ENCODE data around the gene MARCKSL1. TPM values are rescaled to one million over a fixed set of nuclear protein-coding genes. Genes with fewer than 3 reads are reported as not detected.

MARCKSL1 gene
- total and polyA plus RNA-seq, 4 donors = 159 to 1,348 (median 726) TPM

Small RNAs within 50 kb of the gene (small RNA-seq; reads per million reads assigned to genes)
- not detected for gene RF00019 (ENCODE audit: low replicate concordance)

Other genes with a start within 250 kb of the MARCKSL1 start
- gene KPNA6, start 228.2 kb downstream of the MARCKSL1 start, total RNA-seq = 10 to 100 TPM; 37.1 to 39.1 TPM
- 10 to 100 TPM; 29.6 to 30.2 TPM for gene KPNA6, start 228.2 kb downstream of the MARCKSL1 start, polyA plus RNA-seq (ENCODE audit: insufficient read length in 2 of 2)
- gene TXLNA, start 156.6 kb downstream of the MARCKSL1 start, total RNA-seq = 10 to 100 TPM; 31.8 to 52.0 TPM
- gene TXLNA, start 156.6 kb downstream of the MARCKSL1 start, polyA plus RNA-seq (ENCODE audit: insufficient read length in 2 of 2) = 10 to 100 TPM; 29.3 to 34.6 TPM
- gene CCDC28B, start 135.6 kb downstream of the MARCKSL1 start, total RNA-seq = 10 to 100 TPM; 23.6 to 56.4 TPM
- 10 to 100 TPM; 79.1 to 82.2 TPM for gene CCDC28B, start 135.6 kb downstream of the MARCKSL1 start, polyA plus RNA-seq (ENCODE audit: insufficient read length in 2 of 2)
- gene IQCC, start 130.6 kb downstream of the MARCKSL1 start, total RNA-seq = 1 to 10 TPM; 3.3 to 6.4 TPM
- 1 to 10 TPM; 6.5 to 8.7 TPM for gene IQCC, start 130.6 kb downstream of the MARCKSL1 start, polyA plus RNA-seq (ENCODE audit: insufficient read length in 2 of 2)
- under 1 TPM in 1 of 2 donors, not detected in 1; 0.28 TPM for gene DCDC2B, start 127.1 kb downstream of the MARCKSL1 start, total RNA-seq
- gene DCDC2B, start 127.1 kb downstream of the MARCKSL1 start, polyA plus RNA-seq (ENCODE audit: insufficient read length in 2 of 2) = 1 to 10 TPM in 1 of 2 donors, under 1 TPM in 1; 0.82 to 2.6 TPM
- 10 to 100 TPM; 15.3 to 27.4 TPM for gene TMEM234, start 113.9 kb downstream of the MARCKSL1 start, total RNA-seq
- 10 to 100 TPM; 20.2 to 25.8 TPM for gene TMEM234, start 113.9 kb downstream of the MARCKSL1 start, polyA plus RNA-seq (ENCODE audit: insufficient read length in 2 of 2)
- gene EIF3I, start 113.8 kb downstream of the MARCKSL1 start, total RNA-seq = 100 to 1,000 TPM in 1 of 2 donors, 10 to 100 TPM in 1; 94.9 to 185 TPM
- gene EIF3I, start 113.8 kb downstream of the MARCKSL1 start, polyA plus RNA-seq (ENCODE audit: insufficient read length in 2 of 2) = 100 to 1,000 TPM; 162 to 171 TPM
- gene FAM167B, start 89.0 kb downstream of the MARCKSL1 start, total RNA-seq = 1 to 10 TPM in 1 of 2 donors, under 1 TPM in 1; 0.69 to 1.5 TPM
- gene FAM167B, start 89.0 kb downstream of the MARCKSL1 start, polyA plus RNA-seq (ENCODE audit: insufficient read length in 2 of 2) = 1 to 10 TPM; 2.7 to 3.1 TPM
- under 1 TPM; 0.22 to 0.50 TPM for gene LCK, start 85.0 kb downstream of the MARCKSL1 start, total RNA-seq
- gene LCK, start 85.0 kb downstream of the MARCKSL1 start, polyA plus RNA-seq (ENCODE audit: insufficient read length in 2 of 2) = under 1 TPM; 0.27 to 0.41 TPM
- gene HDAC1, start 44.1 kb downstream of the MARCKSL1 start, total RNA-seq = 10 to 100 TPM; 37.2 to 68.2 TPM
- gene HDAC1, start 44.1 kb downstream of the MARCKSL1 start, polyA plus RNA-seq (ENCODE audit: insufficient read length in 2 of 2) = 10 to 100 TPM; 66.3 to 79.3 TPM
- 1 to 10 TPM; 1.1 to 5.8 TPM for gene FAM229A, start 26.3 kb upstream of the MARCKSL1 start, total RNA-seq
- 10 to 100 TPM; 13.9 to 15.5 TPM for gene FAM229A, start 26.3 kb upstream of the MARCKSL1 start, polyA plus RNA-seq (ENCODE audit: insufficient read length in 2 of 2)
- 1 to 10 TPM in 1 of 2 donors, under 1 TPM in 1; 0.59 to 2.4 TPM for gene TSSK3, start 26.3 kb upstream of the MARCKSL1 start, total RNA-seq
- gene TSSK3, start 26.3 kb upstream of the MARCKSL1 start, polyA plus RNA-seq (ENCODE audit: insufficient read length in 2 of 2) = 1 to 10 TPM; 2.3 to 4.4 TPM
- gene BSDC1, start 58.2 kb upstream of the MARCKSL1 start, total RNA-seq = 10 to 100 TPM; 61.4 to 73.8 TPM
- gene BSDC1, start 58.2 kb upstream of the MARCKSL1 start, polyA plus RNA-seq (ENCODE audit: insufficient read length in 2 of 2) = 10 to 100 TPM; 78.8 to 85.1 TPM
- gene ZBTB8B, start 128.8 kb upstream of the MARCKSL1 start, total RNA-seq = 1 to 10 TPM; 3.1 to 6.8 TPM
- gene ZBTB8B, start 128.8 kb upstream of the MARCKSL1 start, polyA plus RNA-seq (ENCODE audit: insufficient read length in 2 of 2) = 1 to 10 TPM; 5.6 to 8.3 TPM
- 10 to 100 TPM; 15.4 to 20.4 TPM for gene ZBTB8A, start 203.2 kb upstream of the MARCKSL1 start, total RNA-seq
- gene ZBTB8A, start 203.2 kb upstream of the MARCKSL1 start, polyA plus RNA-seq (ENCODE audit: insufficient read length in 2 of 2) = 10 to 100 TPM; 11.8 to 11.9 TPM